Occipital lobe (tissue), 2 donors: ENCODE measurements around the gene CEP89. TPM values are rescaled to one million over a fixed set of nuclear protein-coding genes. Genes with fewer than 3 reads are reported as not detected.
"Not testable (repeated sequence)": the region's sequence is repeated elsewhere in the genome, so short reads cannot be mapped to it uniquely, and the experiment has no call there.

Experiments
- DNase-seq: peaks from one replicate; lab custom pipeline; 2025; lab: John Stamatoyannopoulos, UW
- total RNA-seq: library from RNA; depleted of rRNA; stranded (reverse); fragments of >200 nt; gene quantifications from one replicate; pipeline ENCODE4 v1.2.3, GENCODE V29; 2014

The CEP89 gene
- total RNA-seq, 1 donor from 2014 or later, result 27.8 TPM

DNA sequence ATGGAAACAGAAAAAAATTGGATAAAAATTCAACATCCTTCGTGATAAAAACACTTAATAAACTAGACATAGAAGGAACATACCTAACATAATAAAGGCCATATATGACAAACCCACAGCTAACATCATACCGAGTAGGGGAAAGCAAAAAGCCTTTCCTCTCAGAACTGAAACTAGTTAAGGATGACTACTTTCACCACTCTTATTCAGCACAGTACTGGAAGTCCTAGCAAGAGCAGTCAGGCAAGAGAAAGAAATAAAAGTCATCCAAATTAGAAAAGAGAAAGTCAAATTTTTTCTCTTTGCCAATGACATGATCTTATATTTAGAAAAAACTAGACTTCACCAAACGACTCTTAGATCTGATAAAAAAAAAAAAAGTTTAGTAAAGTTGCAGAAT lies 76.4 kb downstream of the CEP89 start:
- no peak for DNase-seq

DNA sequence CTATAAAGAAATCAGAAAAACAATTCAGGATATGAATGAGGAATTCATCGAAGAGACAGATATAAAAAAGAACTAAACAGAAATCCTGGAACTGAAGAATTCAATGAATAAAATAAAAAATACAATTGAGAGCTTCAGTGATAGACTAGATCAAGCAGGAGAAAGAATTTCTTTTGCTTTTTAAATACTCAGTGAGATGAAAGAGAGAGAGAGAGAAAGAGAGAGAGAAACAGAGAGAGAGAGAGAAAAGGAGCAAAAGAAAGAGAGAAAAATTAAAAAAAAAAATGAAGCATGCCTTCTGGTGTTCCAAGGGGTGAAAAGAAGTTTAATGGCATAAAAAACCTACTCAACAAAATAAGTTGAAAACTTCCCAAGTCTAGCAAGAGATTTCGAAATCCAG lies 80.1 kb downstream of the CEP89 start:
- DNase-seq, result no peak

DNA sequence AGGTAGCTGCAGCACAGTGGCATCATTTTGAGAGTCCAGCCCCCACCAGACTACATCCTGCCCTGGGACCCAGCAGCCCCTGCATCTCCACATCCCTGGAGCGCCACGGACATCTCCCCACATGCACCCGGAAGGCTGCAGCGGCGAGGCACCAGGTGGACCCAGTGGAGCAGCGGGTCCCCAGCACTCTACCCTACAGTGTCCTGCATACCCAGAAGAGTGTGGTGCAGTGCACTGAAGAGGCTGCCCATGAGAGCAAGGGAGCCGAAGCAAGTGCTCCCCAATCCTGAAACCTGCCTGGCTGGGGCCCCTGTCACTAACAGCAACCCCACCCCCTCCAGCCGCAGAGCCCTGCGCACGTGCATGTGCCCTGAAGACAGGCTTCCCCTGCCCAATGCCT lies 80.9 kb downstream of the CEP89 start:
- no peak for DNase-seq

DNA sequence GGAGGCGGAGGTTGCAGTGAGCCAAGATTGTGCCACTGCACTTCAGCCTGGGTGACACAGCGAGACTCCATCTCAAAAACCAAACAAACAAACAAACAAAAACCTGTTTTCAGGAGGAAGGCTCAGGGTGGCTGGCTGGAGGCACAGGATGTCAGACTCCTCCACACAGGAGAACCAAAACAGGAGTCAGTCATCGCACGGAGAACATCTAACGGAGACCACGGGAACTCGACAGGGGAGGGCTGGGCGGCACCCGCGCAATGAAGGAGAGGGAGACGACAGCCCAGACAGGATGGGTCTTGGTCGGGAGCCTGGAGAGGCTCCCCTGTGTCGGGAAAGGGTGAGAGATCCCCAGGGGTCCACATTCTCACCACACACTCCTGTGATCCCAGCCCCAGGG lies 81.4 kb downstream of the CEP89 start:
- DNase-seq, result no peak

DNA sequence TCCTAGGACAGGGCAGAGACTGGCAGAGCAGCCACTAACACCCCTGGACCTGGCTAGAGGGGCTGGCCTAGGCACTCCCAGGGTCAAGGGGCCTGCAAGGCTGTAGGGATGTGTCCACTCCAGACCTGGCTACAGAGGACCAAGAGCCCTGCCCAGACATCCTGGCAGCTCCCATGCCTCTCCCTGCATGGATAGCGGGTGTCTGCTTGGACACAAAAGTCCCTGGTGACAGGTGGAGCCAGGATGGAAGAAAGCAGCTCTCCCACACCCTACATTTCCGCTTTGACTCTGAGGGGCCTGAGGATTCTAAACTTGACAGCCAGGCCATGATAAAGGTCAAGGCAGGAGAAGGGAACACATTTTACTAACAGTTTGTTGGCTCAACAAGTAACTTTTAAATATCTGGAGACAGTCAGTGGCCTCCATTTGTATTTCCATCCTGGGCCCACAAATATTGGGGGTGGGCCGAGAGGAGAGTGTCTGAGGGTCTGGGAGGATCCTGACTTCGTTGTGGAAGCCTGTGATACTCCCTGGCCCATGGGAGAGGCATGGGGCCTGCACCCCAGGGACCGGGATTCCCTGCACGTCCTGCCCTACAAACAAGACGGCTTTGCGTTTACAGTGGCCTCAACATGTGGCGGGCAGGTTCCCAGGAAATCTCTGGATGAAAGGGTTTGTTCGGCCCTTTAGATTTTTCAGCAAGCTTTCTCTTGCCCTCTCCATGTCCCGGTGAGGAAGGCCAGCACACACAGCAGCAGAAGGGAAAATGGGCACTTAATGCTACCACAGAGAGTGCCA lies 82.4 kb downstream of the CEP89 start:
- DNase-seq, result no peak

DNA sequence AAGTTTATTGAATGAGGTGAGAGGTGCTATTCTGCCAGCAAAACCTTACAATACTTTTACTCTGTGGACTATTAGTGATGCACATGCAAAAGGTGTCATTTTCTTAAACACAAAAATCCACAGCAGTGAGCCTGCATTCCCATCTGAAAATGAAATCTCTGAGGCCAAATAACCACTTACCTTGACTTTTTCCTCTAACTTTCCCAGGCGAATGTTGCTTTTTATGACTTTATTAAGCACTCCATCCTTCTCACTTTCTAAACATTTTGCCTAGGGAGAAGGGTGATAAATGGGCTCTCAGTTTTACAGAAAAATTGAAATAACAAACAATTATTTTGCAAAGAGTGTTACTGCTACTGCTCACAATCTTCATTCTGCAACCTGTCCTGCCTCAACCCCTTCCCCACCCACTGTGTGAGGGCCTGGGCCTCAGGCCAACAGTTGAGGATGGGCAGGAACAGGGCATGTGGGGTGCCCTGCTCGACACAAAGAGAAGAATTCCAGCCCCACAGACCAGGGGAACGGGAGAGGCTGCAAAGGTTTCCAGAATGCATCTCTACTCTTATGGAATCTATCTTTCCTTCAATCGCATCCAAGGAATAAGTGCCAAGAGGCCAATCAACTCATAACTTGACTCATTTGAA lies 84.1 kb downstream of the CEP89 start:
- no peak for DNase-seq

DNA sequence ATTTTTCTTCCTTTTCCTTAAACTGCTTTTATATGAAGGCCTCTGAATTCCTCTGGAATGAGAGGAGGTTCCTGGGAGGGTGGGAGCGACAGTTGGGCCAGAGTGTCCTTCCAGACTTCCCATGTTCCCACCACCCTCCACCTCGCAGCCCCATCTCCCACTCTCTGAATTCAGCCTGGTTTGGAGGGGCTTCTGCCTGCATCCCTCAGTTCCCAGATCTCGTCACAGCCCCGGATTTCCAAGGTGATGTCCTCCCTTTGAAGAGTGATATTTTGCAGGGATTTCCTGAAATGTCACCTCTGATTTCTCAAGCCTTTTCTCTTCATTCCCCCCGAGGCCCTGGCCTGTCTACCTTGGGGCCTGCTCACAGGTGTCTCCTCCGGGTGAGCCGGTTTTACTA lies 85.5 kb downstream of the CEP89 start:
- no peak for DNase-seq

DNA sequence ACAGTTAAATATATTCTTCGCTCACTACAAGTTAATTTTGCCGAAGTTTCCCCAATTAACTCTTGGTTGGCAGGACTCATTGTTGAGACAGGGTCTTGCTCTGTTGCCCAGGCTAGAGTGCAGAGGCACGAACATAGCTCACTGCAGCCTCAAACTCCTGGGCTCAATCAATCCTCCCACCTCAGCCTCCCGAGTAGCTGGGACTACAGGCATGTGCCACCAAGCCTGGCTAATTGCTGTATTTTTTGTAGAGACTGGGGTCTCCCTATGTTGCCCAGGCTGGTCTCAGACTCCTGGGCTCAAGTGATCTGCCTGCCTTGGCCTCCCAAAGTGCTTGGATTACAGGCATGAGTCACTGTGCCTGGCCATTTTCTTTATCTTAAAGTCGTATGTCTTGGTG lies 86.5 kb downstream of the CEP89 start:
- not testable (repeated sequence) for DNase-seq

DNA sequence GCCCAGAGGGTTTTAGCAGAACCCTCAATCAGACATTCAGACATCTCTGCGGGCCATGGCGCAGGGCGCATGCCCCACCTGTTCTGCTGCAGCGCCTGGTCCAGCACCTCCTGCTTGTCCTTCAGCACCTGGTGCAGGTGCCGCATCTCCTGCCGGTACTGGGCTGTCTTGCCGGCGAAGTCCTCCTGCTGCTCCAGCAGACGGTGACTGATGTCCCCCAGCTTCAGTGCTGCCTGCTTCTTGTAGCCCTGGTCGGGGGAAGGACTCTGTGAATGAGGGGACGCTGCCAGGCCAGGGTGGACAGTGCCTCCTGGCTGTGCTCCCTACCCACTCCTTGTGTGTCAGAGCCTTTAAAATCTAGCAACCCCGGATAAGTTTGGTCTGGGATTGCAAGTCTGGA lies 90.0 kb downstream of the CEP89 start:
- DNase-seq, result no peak

DNA sequence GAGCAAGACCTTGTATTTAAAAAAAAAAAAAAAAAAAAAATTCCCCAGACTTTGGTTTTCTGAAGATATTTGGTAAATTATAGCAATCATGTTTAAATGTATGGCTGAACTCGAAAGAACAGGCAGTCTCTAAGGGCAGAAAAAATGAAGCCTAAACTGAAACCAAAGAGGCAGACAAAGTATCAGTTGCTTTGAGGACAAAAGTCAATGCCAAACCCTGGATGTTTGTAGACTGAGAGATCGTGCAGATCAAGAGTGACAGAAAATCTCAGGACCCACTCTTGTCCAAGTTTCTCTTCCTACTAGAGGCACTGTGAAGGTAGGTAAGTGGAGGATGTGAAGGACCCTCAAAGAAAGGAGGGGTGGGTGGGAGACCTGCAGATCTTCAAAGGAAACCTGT lies 91.1 kb downstream of the CEP89 start:
- no peak for DNase-seq

DNA sequence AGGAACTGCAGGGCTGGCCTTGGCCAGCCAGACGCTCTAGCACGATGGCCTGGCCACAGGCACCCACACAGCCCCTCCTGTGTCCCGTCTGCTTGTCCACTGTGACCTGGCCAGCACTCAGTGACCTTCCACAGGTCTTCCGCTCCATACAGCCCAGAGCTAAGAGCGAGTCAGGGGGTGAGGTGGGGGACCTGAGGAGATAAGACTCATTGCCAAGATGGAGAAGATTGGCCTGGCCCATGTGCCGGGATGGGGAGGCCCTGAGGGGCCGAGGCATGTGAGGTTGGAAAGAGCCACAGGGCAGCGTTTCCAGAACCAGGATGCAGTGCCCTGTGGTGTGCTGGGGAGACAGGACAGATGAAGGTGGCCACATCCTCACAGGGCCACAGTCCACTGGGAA lies 92.0 kb downstream of the CEP89 start:
- DNase-seq, result no peak

DNA sequence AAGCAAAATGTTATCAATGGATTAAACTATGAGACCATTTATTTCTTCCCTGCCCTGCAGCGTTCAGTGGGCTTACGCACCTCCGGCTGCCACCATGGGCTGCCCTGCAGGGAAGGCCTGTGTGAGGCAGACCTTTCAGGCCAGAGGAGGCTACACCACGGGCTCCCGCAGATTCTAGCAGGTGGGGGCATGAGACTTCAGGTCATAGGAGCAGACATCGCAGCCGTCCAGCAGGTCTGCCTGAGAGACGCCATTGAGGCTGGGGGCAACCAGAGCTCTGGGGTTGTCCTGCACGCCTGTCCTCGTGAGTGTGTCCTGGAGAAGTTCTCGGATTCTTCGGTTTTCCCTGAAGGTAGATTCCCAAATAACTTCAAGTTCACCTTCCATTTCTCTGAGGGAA lies 92.8 kb downstream of the CEP89 start:
- DNase-seq, result no peak

DNA sequence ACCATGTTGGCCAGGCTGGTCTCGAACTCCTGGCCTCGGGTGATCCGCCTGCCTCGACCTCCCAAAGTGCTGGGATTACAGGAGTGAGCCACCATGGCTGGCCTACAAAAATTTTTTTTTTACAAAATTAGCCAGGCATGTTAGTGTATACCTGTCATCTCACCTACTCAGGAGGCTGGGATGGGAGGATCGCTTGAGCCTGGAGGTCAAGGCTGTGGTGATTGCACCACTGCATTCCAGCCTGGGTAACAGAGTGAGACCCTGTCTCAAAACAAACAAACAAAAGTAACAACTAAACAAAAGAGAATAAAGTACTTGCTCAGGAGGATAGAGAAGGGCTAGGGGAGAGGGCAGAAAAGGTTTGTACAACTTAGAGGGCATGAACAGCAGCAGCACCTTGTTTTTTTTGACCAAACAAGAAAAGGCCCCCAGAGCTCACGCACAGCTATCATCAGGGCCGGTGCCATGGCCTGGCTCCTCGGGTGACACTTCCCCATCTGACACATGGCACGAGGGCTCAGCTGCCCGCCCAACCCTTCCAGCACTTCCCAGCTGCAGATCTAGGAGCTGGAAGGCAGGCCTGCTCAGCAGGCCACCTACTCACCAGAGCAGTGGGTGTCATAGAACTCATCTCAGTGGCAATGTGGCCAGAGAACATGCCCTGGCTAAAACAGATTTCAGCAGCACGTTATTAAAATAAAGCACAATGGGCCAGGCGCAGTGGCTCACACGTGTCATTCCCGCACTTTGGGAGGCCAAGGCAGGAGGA lies 93.6 kb downstream of the CEP89 start:
- DNase-seq, result no peak

DNA sequence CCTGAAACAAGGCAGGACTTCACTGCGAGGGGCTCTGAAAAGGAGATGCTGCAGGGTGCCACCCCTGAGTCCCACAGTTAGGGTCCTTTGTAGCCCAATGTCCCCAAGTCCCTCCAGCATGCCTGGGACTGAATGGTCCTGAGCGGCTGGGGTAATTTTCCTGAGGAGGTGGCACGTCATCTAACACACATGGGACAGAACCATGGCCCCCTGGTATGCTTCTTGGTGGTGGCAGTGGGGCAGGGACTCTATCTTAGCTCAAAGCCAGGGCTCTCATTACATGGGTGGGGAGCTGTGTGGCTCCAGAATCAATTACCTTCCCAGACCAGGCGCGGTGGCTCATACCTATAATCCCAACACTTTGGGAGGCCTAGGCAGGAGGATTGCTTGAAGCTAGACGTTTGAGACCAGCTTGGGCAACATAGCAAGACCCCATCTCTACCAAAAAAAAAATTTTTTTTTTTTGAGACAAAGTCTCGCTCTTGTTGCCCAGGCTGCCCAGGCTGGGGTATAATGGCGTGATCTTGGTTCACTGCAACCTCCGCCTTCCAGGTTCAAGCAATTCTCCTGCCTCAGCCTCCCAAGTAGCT lies 94.3 kb downstream of the CEP89 start:
- no peak for DNase-seq

DNA sequence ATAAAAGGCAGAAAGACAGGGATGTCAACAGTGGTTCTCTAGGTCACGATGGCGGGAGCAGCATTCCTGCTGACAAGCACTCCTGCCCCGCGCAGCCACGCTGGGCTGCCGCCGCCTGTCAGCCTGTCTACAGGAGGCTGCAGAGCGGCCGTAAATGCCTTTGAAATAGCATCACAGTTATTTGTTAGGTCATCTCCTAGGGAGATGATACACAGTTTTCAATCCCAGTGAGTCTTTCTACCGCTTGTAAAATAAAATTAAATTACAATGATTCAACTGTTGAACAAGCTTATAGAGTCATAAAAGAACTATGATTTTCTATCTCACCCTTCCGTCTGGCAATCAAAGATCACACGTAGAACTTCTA lies 94.9 kb downstream of the CEP89 start:
- DNase-seq, result no peak

DNA sequence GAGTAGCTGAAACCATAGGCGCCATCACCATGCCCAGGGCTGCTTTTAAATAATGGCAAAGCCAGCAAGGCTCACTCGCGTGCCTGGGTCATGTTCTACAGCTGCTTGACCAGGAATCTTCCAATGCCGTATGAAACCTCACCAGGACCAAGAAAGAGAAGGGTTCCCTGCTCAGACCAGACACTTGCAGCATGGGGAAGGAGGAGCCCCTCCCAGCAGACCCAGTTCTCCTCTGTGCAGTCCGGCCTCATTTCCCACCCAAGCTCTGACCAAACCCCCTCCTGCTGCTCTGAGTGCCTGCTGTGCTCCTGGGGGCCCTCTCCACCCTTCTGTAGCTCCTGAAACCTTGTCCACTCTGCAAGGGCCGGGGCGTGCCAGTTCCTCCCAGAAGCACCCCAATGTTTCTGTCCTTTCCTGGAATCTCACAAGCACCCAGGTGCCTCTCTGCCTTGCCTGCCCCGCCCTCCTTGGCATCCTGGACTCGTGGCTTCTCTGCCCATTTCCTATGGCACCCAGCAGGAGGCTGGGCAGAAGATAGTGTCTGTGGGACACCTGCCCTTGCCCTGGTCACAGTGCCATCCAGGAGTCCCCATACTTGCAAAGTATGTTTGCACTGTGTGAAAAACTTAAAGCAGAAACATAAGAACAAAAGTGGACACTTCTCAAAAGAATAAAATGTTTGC lies 95.4 kb downstream of the CEP89 start:
- DNase-seq, result no peak

DNA sequence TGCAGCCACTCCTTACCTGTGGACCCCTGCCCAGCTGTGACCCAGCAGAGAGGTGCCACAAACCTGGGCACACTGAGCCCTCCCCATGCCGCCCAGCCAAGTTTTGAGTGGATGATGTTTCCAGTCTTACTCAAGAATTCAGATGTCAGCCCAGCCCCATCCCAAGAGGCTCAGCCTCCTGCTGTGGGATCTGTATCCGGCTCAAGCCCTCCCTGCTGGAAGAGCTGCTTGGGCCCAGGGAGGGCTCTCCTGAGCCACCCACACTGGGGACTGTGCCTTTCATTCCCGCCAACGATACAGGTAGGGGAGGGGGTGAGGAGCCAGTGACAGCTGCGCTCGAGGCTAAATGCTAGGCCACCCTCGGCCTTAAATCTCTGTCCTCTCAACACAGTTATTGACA lies 96.3 kb downstream of the CEP89 start:
- no peak for DNase-seq

DNA sequence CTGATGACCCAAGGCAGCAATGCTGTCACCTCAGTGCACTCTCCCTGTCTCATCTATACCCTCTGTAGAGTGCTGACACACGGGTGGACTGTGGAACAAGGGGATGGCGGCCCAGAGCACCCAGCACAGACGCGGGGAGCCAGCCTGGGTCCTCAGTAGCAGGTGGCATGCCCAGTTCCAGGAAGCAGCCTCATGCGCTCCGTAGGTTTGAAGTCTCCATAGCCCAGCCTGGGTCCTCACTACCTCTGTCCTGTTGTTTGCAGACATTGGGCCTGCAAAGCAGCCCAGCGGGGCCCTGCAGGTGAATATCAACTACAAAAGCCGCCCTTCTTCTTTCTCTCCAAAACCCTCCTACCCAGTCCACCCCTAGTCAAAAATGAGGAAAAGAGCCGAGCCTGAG lies 97.2 kb downstream of the CEP89 start:
- no peak for DNase-seq

DNA sequence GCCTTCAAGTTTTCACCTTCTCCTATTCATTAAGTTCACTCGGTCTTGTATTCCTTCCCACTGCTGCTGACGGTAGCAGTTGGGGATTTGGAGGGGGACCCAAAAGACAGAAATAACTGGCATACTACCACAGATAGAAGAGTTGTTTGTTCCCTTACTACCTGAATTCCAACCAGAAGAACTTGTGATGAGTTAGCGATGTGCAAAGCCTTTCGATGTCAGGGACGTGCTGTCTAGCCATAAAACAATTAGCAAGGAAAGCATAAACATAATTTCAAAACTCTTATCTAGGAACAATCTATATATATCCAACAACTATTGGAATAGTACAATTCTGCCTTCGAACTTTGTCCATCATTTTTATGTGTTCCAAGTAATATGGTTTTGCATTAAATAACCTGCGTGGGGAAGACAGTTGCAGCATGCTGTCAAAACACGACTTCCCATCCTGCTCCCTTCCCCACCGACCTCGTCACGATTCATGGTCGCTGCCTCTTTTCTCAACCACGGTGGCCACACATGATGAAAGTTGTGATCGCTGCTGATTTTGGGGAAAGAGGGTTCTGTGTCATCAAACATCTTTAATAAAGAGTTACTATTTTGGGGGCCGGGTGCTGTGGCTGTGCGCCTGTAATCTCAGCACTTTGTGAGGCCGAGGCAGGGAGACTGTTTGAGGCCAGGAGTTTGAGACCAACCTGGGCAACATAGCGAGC lies 98.4 kb downstream of the CEP89 start:
- DNase-seq, result no peak

DNA sequence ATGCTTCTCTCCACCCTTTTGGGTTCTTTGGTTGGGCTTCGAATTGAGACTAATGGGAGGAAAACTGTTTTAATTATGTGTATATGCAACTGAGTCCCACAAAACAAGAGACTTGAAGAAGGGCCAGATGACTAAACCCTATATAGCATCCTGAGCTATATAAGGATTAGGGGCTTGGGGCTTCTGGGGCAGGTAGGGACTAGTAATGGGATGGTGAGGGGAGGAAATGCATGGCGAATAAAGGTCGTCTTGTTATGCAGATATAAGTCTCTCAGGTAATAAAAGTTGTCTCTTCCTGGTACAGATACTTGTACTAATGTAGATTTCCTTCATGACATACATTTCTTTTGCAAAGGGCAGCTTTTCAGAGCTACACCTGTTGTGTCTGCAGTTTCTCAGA lies 99.4 kb downstream of the CEP89 start:
- DNase-seq, result no peak

DNA sequence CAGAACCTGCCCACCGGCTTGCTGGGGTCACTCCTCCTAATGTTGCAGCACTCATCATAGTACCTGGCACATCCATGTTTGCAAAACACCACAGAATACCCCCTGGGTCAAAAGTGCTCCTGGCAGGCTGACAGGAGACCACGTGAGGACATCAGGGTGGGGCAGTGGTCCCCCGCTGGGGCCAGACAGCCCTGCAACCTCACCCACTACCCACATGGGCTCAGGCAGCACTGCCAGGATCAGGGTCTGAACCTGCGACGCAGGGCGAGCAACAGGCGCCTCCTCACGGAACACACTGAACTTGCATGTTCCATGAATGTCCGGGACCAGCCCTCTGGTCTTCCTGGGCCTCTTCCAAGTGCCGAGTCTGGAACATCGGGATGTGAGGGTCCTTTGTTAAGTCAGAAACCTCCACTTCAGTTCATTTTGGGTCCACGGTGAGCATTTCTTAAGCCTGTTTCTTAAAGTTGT lies 100.7 kb downstream of the CEP89 start:
- DNase-seq, result no peak
